Stimulated activated CD4-positive, alpha-beta T cell treated with anti-CD3 and anti-CD28 coated beads, Interleukin-2, amount 100 ng/mL, for 48 hours (primary cell): ENCODE measurements around the gene HTR5A.

Source experiments
- DNase-seq, 2 donors: peaks; one replicate each; pipeline ENCODE4 v3.0.0-alpha.2; 2020

Gene HTR5A

GRCh38 chr7:155093596-155093995, 23.5 kb downstream of the HTR5A start:
- DNase-seq = no peak

DNA sequence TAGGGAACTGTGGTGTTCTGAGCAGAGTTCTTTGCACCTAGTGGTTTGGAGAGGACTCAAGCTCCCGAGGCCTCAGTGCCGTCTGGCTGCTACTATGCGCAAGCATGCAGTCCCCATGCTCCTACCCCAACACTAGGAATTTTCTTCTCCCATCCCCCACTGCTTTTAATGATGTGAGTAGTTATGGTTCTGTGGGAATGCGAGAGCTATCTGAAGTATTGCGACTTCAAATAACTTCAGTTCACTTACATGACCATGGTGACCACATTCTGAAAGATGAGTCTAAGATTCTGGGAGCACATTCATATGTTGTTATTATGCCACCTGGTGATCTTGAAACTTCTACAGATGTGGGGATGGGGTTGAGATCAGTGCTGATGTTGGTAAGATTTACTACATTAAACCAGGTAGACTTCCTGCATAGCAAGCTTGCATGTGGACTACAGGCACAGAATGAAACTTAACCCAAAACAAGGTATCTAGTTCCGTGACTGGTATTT, 24.6 kb downstream of the HTR5A start:
- no peak for DNase-seq

DNA sequence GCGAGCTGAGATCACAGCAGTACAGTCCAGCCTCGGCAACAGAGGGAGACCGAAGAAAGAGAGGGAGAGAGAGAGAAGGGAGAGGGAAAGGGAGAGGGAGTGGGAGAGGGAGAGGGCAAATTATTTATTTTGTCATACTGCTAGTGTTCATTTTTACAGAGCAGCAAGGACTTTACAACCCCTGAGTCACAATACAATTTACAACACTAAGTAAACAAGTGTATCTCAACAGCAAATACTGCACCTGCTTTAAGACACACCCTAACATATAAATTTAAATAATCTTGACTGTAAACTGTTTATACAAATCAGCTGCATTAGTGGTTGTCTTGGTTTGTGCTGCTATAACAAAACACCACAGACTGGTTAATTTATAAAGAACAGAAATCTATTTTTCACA, 27.2 kb downstream of the HTR5A start:
- no peak for DNase-seq

DNA sequence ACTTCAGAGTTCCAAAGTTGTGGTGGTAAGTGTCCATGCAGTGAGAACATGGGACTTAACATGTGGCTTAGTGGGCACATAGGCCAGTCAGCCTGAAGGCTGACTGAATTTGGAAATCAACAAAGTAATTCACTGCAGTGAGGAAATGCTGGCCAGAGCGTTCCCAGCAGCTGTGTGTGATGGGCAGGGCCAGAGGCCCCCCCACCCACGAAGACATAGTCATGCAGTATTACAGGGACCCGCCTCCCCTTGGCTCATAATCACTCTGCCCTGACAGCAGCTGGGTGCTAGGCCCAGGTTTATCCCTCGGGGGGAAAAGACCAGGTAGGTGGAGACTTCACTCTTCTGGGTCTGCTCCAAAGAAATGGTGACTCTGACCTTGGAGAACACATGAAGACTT, 33.7 kb downstream of the HTR5A start:
- DNase-seq = no peak

DNA sequence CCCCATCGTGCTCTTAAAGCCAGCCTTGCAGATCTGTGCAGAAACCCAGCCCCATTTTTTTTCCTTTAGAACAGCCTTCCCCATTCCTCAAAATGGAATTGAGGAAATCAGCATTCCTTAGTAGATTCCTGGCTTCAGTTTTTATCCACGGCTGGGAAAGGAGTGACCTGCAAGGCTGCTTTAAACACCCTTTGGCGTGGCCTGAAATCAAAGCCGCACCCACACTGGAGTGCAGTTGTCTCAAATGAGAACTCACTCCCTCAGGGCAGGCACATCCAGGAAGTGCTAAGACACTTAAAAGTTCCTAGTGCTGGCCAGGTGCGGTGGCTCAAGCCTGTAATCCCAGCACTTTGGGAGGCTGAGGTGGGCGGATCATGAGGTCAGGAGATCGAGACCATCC, 34.8 kb downstream of the HTR5A start:
- no peak for DNase-seq

DNA sequence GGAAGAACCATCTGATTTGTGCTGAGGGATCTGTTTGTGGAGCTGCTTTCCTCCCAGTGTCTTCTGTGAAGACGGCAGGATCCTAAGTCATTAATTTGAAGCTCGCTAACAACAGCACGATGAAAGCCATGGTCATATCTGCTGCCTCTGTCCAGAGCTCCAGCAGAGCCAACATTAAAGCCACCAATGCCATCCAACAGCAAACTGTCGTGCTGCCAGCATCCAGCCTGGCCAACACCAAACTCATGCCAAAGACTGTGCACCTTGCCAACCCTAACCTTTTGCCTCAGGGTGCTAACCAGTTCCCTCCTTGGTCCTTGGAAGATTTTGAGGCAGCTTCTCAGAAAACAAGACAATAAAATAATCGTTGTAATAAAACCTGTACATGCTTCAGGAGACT, 36.2 kb downstream of the HTR5A start:
- no peak for DNase-seq

- no peak for DNase-seq
Observed at GRCh38 chr7:155107126-155107525, 37.0 kb downstream of the HTR5A start.

DNA sequence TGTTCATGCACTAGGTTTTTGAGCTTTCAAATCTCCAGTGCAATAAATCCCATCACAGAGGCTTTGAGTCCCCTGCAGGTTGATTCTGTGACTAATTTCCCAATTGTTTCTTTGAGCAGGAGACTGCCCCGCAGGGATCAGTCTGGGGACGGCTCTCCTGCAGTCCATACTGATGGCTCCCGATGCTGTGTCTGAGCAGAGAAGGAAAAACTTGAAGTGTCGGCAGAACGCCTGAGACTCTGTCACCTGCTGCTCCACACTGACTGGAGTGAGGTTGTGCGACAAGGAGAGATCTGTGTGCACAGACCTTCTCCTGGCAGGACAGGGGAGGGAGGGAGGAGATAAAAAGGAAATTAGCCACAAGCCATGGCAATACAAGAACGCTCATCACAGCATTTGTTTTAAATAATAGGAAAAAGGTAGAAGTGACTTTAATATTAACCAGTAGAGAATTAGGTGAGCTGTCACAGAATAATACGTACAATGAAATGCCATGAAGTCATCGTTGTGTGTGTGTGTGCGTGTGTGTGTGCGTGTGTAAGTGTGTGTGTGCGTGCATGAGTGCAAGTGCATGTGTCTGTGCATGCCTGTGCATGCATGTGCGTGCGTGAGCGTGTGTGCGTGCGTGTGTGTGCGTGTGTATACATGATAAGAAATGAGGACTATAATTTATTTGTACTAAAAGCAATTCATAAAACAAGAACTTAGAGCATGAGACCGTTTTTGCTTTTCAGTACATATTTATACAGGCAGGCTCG, 38.2 kb downstream of the HTR5A start:
- DNase-seq = no peak

GRCh38 chr7:155109121-155109520, 39.0 kb downstream of the HTR5A start:
- no peak for DNase-seq

DNA sequence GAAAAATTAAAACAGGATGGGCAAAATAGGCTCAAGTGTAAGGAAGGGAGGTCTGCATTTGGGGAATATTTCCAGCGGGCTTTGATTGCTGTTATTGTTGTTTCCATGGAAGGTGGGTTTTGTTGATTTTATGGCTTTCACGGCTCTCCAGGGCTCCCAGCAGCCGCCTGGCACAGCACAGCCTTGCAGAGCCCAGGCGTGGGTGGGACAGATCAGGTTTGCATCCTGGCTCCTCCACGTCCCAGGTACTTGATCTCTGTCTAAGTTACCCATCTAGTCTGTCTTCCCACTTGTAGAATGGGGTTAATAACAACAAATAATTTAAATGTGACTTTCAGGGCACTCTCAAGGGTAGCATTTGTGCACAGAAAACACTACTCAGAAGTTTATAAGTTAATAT, 45.2 kb downstream of the HTR5A start:
- DNase-seq = no peak

DNA sequence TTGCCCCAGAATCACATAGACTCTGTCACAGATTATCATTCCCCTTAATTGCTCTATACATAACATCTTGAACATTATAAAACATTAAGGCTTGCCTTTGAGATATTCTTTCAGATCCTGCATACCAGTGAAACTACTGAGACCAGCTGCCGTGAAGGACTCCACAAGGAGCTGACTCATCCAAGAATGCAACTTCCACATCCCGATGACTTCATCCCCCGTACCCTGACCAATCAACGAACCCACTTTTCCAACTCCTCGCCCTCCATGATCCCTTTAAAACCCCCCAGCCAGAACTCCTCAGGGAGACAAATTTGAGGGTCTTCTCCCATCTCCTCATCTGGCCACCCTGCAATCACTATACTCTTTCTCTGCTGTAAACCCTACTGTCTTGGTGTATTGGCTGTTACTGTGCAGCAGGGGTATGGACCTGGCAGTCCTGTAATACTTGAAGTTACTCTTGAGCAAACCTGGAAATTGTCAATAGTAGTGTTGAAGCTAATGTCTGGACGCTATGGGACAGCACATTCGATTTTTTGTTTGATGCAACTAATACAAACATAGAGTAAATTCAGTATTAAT, 49.8 kb downstream of the HTR5A start:
- no peak for DNase-seq

DNA sequence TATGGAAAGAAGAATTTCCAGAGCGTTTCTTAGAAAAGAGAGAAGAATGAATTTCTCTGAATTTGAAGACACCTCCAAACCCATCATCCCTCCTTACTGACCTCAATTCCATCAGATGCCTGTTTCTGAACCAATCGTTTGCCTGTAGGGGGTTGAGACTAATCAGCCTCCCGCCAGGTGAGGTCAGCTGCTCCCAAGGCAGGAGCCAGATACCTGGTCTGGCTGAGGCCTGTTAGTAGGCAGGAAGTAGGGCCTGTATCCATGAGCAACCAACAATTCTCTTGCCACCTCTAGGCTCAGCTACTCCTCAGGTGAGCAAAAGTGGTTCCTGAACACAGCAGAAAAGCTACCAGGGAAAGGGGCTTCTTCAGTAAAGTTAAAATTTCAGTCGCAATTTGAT, 50.3 kb downstream of the HTR5A start:
- no peak for DNase-seq

GRCh38 chr7:155122831-155123230, 52.7 kb downstream of the HTR5A start:
- DNase-seq = no peak

DNA sequence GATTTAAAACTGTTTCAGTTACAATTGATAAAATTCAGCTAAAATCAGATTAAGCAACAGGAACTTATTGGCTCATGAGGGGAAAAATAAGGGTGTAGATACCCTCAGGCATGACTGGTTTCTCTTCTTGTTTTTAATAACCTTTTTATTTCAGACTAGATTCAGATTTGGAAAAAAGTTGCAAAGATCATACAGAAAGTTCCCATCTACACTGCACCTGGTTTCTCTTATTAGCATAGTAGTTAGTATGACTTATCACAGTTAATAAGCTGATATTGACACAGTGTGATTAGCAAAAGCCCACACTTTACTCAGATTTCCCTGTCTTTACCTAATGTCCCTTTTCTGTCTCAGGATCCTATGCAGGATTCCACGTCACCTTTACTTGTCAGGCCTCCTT, 53.3 kb downstream of the HTR5A start:
- no peak for DNase-seq

GRCh38 chr7:155124706-155125105, 54.6 kb downstream of the HTR5A start:
- no peak for DNase-seq

DNA sequence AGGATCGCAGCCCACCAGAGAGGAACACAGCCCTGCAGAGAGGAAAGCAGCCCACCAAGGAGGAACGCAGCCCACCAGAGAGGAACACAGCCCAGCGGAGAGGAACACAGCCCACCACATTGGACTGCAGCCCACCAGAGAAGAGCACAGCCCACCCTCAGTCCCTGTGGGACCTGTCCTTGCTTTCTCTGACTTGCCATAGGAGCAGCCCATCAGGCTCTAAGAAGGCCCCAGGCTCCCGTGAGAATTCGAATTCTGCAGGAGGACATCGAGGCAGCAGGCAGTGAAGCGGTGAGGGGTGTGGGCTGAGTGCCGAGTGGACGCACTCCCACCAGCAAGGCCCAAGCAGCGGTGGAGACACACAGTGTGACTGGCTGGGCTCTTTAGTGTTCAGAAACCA, 59.1 kb downstream of the HTR5A start:
- no peak for DNase-seq

DNA sequence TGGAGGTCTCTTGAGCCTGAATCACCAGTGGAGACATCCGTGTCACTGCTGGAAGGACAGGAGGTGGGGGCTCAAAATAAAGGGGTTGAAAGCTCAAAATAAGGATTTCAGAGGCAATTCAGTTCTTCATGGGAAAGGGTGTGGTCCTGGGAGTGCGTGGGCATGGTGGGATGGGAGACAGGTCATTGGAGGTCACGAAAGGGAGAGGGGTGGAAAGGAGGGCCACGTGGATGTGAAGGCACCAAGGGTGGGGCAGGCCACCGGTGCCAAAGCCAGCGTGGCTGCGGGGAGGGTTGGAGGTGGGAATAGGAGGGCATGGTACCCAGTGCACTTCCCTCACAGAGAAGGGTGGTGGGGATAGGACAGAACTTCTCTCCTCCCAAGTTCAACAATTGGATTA, 59.7 kb downstream of the HTR5A start:
- no peak for DNase-seq

- DNase-seq = no peak
Observed at GRCh38 chr7:155130493-155130892, 60.4 kb downstream of the HTR5A start.

GRCh38 chr7:155131090-155131489, 61.0 kb downstream of the HTR5A start:
- no peak for DNase-seq

DNA sequence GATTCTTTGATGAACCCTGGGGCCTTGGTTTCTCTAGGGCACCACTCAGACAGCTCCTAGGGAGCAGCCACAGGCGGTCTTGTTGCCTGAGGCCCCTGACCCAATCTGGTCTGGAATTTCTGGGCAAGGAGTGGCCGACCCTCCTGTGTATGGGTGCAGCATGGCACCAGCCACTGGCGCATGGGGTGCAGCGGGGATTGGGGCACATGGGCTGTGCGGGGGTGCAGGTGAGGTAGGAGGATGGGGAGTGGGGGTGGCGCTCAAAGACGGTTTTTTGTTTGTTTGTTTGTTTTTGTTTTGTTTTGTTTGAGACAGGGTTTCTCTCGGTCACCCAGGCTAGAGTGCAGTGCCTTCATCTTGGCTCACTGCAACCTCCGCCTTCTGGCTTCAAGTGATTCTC, 62.3 kb downstream of the HTR5A start:
- no peak for DNase-seq

DNA sequence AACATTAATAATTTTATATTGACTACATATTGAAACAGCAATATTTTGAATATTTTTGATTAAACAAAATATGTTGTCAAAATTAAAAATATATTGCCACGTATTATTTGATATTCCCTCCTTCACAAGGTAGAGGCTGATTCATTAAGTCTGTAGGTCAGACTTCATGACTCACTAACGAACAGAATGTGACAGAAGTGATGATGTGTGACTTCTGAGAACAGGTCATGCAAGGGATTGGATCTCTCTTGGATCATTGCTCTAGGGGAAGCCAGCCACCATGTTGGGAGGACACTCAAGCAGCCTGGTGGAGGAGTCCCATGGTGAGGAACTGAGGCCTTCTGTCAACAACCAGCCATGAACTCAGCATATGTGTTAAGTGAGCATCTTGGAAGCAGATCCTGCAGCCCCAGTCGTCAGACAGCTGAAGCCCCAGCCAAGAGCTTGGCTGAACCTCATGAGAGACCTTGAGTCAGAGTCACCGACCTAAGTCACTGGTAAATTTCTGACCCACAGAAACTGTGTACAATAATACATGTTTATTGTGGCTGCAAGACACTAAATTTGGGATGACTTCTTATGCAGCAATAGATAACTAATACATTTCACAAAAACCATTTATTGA, 66.6 kb downstream of the HTR5A start:
- DNase-seq = no peak
